ENCODE measurements around the gene PTPRG.

- TF ChIP-seq POLR2A (IDR thresholded peaks at IDR 0.05; ENCODE audit: low read depth, low read length) (no peak), TAF1 (IDR thresholded peaks at IDR 0.05; ENCODE audit: borderline replicate concordance, low read depth, low read length) (no peak), POLR2AphosphoS5 (IDR thresholded peaks at IDR 0.05; ENCODE audit: low read depth, low read length) (no peak)
Measured at GRCh38 chr3:61665987-61666386, 104.6 kb downstream of the PTPRG start.
